ENCODE results near the gene KIF18A. TPM values are rescaled to one million over a fixed set of nuclear protein-coding genes. Genes with fewer than 3 reads are reported as not detected.

Gene KIF18A
- total RNA-seq, 4 donors from 2014 or later, result 1.7 to 9.1 (median 3.6) TPM

DNA sequence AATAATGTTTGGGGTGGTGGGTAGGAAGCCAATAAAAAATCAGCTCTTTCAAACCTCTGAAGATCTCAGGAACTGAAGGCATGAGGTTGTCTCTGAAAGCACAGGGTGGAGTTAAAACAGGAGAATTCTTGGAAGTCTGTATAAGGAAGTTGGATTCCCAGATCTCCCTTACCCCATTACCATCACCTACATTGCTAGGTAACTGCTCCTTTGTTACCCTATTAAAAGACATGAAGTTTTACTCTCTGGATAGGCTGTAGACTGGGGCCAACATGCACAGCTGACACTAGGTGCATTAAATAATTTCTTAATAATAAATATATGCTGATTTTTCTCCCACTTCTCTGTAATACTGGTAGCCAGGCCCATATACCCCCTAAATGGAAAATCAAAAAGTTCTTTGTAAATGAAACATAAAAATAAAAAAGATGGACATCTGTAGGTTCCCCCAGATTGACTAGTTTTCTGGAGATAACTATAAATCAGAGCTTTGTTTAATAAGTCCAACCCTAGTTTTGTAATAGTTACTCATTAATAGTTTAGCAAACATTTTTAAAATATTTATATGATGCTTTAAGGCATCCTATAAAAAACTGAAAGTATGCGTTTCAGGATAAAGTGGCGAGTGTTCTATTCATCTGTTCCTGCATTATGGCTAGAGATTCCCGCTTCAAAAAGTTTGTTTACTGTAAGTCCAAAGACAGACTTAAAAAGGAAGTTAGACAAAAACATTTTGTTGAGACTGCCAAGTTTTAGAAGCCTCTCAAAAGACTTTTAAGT, 63.8 kb downstream of the KIF18A start:
- intact Hi-C loops (cut with DNase I), result no loop called here
- peaks cover 0 to under 1% (median 0%) of the 10 kb centered on the region in 3 donors for H3K4me1 ChIP-seq
- 67 to 85% methylated on average over 3 of the region's 3 CpGs for WGBS, 2 donors
- no peaks in the 10 kb centered on the region for H3K27me3 ChIP-seq
- no peak overlapping the region for H3K27ac ChIP-seq
- H3K9me3 ChIP-seq, result no peaks in the 10 kb centered on the region
- no peak for DNase-seq
- no peaks in the 10 kb centered on the region for H3K36me3 ChIP-seq
- no peak for TF ChIP-seq CTCF (IDR thresholded peaks at IDR 0.05)
- no peak for TF ChIP-seq POLR2A (IDR thresholded peaks at IDR 0.05)
- no peak overlapping the region for H3K4me3 ChIP-seq

DNA sequence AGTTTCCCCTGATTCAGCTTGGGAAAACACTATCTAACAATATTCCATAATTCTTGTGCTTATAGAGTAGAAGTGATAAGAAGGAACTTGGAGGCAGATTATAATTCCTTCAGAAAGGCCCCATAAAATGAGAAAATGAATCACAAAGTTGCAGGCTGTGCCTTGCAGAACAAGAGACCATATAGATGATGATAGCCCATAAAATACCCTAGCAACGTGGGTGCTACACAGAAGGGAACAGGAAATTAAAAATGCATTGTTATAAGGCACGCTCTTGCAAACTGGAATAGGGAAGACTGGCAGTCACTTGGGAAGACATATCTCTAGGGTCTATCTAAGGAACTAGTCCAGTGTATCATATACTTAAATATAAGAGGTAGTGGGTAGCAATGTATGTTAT, 67.6 kb downstream of the KIF18A start:
- DNase-seq, result no peak
- intact Hi-C loops (cut with DNase I), result no loop called here
- WGBS, 2 donors, result 85 to 95% methylated on average over 2 of the region's 2 CpGs
- no peaks in the 10 kb centered on the region for H3K36me3 ChIP-seq
- no peak overlapping the region for H3K4me3 ChIP-seq
- TF ChIP-seq CTCF (IDR thresholded peaks at IDR 0.05) (no peak), POLR2A (IDR thresholded peaks at IDR 0.05) (no peak)
- no peaks in the 10 kb centered on the region for H3K4me1 ChIP-seq
- H3K27ac ChIP-seq, result no peak overlapping the region
- H3K9me3 ChIP-seq, result no peaks in the 10 kb centered on the region
- no peaks in the 10 kb centered on the region for H3K27me3 ChIP-seq

DNA sequence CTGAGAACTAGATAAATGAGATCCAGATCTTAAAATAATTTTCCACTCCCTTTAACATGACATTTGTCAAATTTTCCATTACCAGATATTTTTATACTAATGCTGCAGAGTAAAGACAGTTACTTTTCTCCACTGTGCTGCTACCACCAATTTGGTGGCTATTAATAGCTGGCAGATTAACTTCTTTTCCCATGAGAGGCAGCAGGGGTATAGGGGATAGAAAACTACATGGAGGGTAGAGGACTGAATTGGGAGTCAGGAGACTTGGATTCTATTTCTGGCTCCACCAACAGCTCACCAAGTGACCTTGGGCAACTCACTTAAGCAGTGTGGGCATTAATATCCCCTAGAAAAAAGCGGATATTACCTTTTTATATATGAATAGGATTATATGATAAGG, 69.2 kb downstream of the KIF18A start:
- TF ChIP-seq CTCF (IDR thresholded peaks at IDR 0.05), result no peak
- TF ChIP-seq POLR2A (IDR thresholded peaks at IDR 0.05), result no peak
- intact Hi-C loops (cut with DNase I), result no loop called here
- Histone ChIP-seq H3K4me3 (no peak overlapping the region), H3K27ac (no peak overlapping the region), H3K36me3 (no peaks in the 10 kb centered on the region), H3K4me1 (no peaks in the 10 kb centered on the region), H3K9me3 (no peaks in the 10 kb centered on the region), H3K27me3 (no peaks in the 10 kb centered on the region)
- no peak for DNase-seq
- WGBS, 2 donors, result 90 to 97% methylated on average over 1 of the region's 1 CpG

DNA sequence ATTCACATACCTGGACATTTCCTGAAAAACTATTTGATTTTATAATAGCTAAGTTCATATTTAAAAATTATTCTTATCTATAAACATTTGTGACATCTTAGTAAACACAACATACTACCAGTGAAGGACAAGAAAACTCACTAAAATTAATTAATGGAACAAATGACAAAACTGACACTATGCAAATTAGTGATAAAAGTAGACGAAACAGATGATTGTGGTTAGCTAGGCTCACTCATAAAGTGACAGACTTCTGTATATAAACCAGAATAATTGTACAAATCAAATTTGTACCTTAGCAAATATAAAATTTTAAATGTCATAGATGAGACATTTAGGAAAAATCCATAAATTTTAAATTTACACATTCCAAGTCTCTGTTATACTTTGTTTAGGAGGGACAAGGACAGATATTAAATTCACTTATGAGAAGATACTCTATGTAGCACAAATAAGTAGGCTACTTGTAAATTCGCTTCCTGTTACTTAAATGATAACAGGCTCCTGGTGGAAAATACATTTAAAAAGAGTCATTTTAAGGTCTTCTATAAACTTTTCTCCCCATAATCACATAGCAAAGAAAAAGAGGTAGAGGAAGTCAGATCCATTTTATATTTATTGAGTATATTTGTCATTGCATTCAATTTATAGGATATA, 81.2 kb downstream of the KIF18A start:
- 80 to 89% methylated on average over 2 of the region's 2 CpGs for WGBS, 2 donors
- no peak for TF ChIP-seq POLR2A (IDR thresholded peaks at IDR 0.05)
- TF ChIP-seq CTCF (IDR thresholded peaks at IDR 0.05), result no peak
- H3K27ac ChIP-seq, result no peak overlapping the region
- no peaks in the 10 kb centered on the region for H3K4me1 ChIP-seq
- no peaks in the 10 kb centered on the region for H3K36me3 ChIP-seq
- H3K27me3 ChIP-seq, result no peaks in the 10 kb centered on the region
- no peak overlapping the region for H3K4me3 ChIP-seq
- no peaks in the 10 kb centered on the region for H3K9me3 ChIP-seq
- no peak for DNase-seq
- intact Hi-C loops (cut with DNase I), result no loop called here

- no peaks in the 10 kb centered on the region for H3K27me3 ChIP-seq
- H3K27ac ChIP-seq, result no peak overlapping the region
- 74 to 94% methylated on average over 2 of the region's 2 CpGs for WGBS, 2 donors
- TF ChIP-seq POLR2A (IDR thresholded peaks at IDR 0.05) (no peak), CTCF (IDR thresholded peaks at IDR 0.05) (no peak)
- intact Hi-C loops (cut with DNase I), result no loop called here
- H3K9me3 ChIP-seq, result no peaks in the 10 kb centered on the region
- no peak overlapping the region for H3K4me3 ChIP-seq
- no peaks in the 10 kb centered on the region for H3K4me1 ChIP-seq
- DNase-seq, result no peak
- no peaks in the 10 kb centered on the region for H3K36me3 ChIP-seq
These were observed 90.1 kb downstream of the KIF18A start for GRCh38 chr11:28017816-28018215.
